Prostate gland (tissue), 2 donors: ENCODE results near the gene OR51V1. TPM values are rescaled to one million over a fixed set of nuclear protein-coding genes. Genes with fewer than 3 reads are reported as not detected.
"Not testable (repeated sequence)": the region's sequence is repeated elsewhere in the genome, so short reads cannot be mapped to it uniquely, and the experiment has no call there.

Source experiments
- DNase-seq: peaks from one replicate; pipeline ENCODE4 v3.0.0-alpha.2; 2019; ENCODE audit warnings: low spot score
- H3K27ac ChIP-seq, 2 donors: fragments of 200-600 bp; sonication (generic); 2 replicates each; pipeline ENCODE4 v1.5.1; 2017 to 2019
- H3K27me3 ChIP-seq: fragments of 200-600 bp; sonication (generic); replicated peaks from 2 replicates; pipeline ENCODE4 v1.5.1; 2019; ENCODE audit not compliant: insufficient read depth
- H3K36me3 ChIP-seq, 2 donors: fragments of 200-600 bp; sonication (generic); 1 replicate in 1 of 2; 2 replicates in 1 of 2; pipeline versions ENCODE4 v1.5.1 to v1.8.1; 2017 to 2019
- H3K4me1 ChIP-seq: fragments of 200-600 bp; sonication (generic); replicated peaks from 2 replicates; pipeline ENCODE4 v1.5.1; 2019
- H3K4me3 ChIP-seq, 2 donors: fragments of 200-600 bp; sonication (generic); 2 replicates each; pipeline ENCODE4 v1.5.1; 2017 to 2019
- H3K9me3 ChIP-seq: fragments of 200-600 bp; sonication (generic); 2 replicates; pipeline ENCODE4 v1.5.1; 2017
- CTCF ChIP-seq, 4 experiments: fragments of 200-600 bp in 2 of 4; fragments of 450-650 bp in 2 of 4; sonication (generic) in 2 of 4; IDR thresholded peaks; 1 replicate in 3 of 4; 2 replicates in 1 of 4; pipeline ENCODE4 v1.5.1; 2016 to 2019; ENCODE audit warnings: antibody characterized with exemption in 4 of 4, mild to moderate bottlenecking in 2 of 4, moderate library complexity in 2 of 4
- POLR2A ChIP-seq: fragments of 450-650 bp; IDR thresholded peaks from one replicate; pipeline ENCODE4 v1.6.1; 2016; ENCODE audit warnings: antibody characterized with exemption, mild to moderate bottlenecking
- POLR2AphosphoS5 ChIP-seq: sonication (generic); formaldehyde crosslinking; IDR thresholded peaks from one replicate; pipeline ENCODE4 v1.6.1; 2017; ENCODE audit warnings: antibody characterized with exemption
- WGBS: methylation state at CpG from one replicate; pipeline ENCODE4 v1.1.5; 2018; 5-methylcytosine and 5-hydroxymethylcytosine counted together
- intact Hi-C: fragments of 100-400 bp; cut with DNase I; formaldehyde crosslinking; loops from one replicate; pipeline ENCODE4 v1.14.2; 2022
- total RNA-seq, 2 donors: library from RNA; depleted of rRNA; stranded (reverse); fragments of >200 nt; gene quantifications; one replicate each; pipeline ENCODE4 v1.1.0, GENCODE V29; 2016

Gene OR51V1
- total RNA-seq, 2 donors from 2014 or later = not detected

GRCh38 chr11:5188201-5188600 lies 12.3 kb downstream of the OR51V1 start:
- Histone ChIP-seq H3K27me3 (no peaks in the 10 kb centered on the region), H3K4me3 (no peak overlapping the region), H3K36me3 (no peaks in the 10 kb centered on the region), H3K9me3 (no peaks in the 10 kb centered on the region), H3K4me1 (no peaks in the 10 kb centered on the region), H3K27ac (no peak overlapping the region)
- DNase-seq = no peak
- no peak for TF ChIP-seq POLR2AphosphoS5
- intact Hi-C loops = no loop called here
- WGBS = 86% methylated on average over 2 of the region's 2 CpGs

DNA sequence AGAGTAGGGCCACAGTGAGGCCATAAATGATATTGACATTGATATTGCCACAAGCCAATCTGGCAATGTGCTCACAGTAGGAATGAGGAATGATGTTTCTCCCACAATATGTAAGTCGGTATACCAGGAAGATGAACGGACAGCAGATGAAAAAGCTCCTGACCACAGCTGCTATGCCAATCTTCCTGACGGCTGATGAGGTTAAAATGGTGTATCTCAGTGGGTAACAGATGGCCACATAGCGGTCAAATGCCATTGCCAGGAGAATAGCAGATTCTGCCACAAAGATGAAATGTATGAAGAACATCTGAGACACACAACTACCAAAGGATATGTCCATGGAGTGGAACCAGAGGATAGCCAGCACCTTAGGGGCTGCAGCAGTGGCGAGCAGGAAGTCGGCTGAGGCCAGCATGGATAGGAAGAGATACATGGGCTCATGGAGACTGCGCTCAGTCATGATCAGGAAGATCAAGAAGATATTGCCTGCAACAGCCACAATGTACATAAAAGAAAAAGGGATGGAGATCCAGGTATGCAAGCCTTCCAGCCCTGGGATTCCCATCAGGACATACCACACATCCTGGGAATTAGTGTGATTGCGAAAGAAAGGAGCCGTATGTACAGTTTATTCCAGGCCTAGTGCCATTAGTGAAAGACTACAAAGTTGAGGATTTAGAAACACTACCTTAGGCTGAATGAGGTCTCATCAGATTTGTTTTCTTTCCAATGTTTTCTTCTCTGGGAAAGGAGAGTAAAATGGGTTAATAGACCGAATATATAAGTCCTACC lies 22.2 kb downstream of the OR51V1 start:
- H3K9me3 ChIP-seq = no peaks in the 10 kb centered on the region
- DNase-seq = no peak
- no peak overlapping the region for H3K4me3 ChIP-seq
- no peaks in the 10 kb centered on the region for H3K4me1 ChIP-seq
- intact Hi-C loops = no loop called here
- no peaks in the 10 kb centered on the region for H3K36me3 ChIP-seq
- TF ChIP-seq POLR2A (no peak), CTCF (IDR thresholded peaks at IDR 0.05) (no peak), POLR2AphosphoS5 (no peak)
- H3K27me3 ChIP-seq = no peaks in the 10 kb centered on the region
- 81% methylated on average over 10 of the region's 10 CpGs for WGBS
- no peak overlapping the region for H3K27ac ChIP-seq

DNA sequence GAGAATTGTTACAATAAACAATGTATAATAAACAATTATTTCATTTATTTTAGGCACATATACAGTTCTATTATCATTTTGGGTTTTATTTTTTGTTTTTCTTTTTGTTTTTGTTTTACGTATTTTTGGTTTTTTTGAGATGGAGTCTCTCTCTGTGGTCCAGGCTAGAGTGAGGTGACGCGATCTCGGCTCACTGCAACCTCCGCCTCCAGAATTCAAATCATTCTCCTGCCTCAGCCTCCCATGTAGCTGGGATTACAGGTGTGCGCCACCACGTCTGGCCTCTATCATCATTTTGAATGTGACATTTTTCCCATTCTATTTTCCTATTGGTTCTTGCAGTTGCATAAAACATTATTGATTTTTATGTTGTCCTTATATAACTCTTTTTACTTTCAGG lies 25.5 kb downstream of the OR51V1 start:
- Histone ChIP-seq H3K27me3 (no peaks in the 10 kb centered on the region), H3K27ac (no peak overlapping the region)

DNA sequence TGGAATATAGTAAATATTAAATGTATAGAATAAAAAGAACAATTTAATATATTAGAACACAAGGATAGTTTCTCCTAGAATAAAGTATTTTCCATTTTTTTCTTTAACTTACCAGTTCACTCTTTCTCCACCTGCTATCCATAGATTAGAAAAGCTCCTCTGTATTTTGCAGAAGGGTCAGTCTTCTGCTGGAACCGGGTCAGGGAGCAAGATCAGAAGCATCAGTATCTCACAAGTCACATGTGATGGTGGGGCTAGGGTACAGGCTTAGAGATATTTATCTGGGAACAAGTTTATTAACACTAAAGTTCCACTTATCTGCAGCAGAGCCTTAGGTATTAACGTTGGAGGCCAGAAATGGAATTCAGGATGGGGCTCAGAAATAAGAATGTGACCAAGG lies 28.6 kb downstream of the OR51V1 start:
- Histone ChIP-seq H3K27ac (no peak overlapping the region), H3K4me1 (no peaks in the 10 kb centered on the region), H3K9me3 (no peaks in the 10 kb centered on the region), H3K36me3 (no peaks in the 10 kb centered on the region), H3K27me3 (no peaks in the 10 kb centered on the region), H3K4me3 (no peak overlapping the region)
- 65% methylated on average over 2 of the region's 2 CpGs for WGBS
- DNase-seq = no peak
- TF ChIP-seq POLR2AphosphoS5 = no peak
- TF ChIP-seq CTCF (IDR thresholded peaks at IDR 0.05) = no peak
- no peak for TF ChIP-seq POLR2A
- intact Hi-C loops = no loop called here

More for the DNA sequence above, 25.5 kb downstream of the OR51V1 start:
- Histone ChIP-seq H3K36me3 (no peaks in the 10 kb centered on the region), H3K4me3 (no peak overlapping the region), H3K9me3 (no peaks in the 10 kb centered on the region), H3K4me1 (no peaks in the 10 kb centered on the region)
- WGBS = 97% methylated on average over 7 of the region's 7 CpGs
- intact Hi-C loops = no loop called here
- TF ChIP-seq CTCF (IDR thresholded peaks at IDR 0.05) (no peak), POLR2A (no peak), POLR2AphosphoS5 (no peak)
- DNase-seq = no peak

DNA sequence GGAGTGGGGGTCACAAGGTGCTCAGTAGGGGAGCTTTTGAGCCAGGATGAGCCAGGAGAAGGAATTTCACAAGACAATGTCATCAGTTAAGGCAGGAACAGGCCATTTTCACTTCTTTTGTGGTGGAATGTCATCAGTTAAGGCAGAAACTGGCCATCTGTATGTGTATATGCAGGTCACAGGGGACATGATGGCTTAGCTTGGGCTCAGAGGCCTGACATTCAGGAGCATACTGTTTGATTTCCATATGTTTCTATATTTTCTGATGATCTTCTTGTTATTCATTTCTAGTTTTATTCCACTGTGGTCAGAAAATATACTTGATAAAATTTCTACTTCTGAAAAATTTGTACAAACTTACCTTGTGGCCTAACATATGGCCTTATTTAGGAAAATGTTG lies 34.6 kb downstream of the OR51V1 start:
- H3K4me3 ChIP-seq, H3K27me3 ChIP-seq, H3K36me3 ChIP-seq, H3K27ac ChIP-seq, intact Hi-C loops, H3K4me1 ChIP-seq, DNase-seq, H3K9me3 ChIP-seq: not testable (repeated sequence)

DNA sequence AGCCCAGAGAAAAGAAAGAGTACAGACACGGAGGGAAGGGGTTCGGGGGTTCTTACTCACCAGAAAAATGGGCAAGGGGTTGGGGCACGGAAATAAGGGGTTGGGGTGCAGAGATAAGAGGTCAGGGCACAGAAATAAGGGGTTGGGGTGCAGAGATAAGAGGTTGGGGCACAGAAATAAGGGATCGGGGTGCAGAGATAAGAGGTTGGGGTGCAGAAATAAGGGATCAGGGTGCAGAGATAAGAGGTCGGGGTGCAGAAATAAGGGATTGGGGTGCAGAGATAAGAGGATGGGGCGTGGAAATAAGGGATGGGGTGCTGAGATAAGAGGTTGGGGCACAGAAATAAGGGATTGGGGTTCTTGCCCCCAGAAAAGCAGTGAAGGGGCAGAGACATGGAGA lies 35.7 kb downstream of the OR51V1 start:
- intact Hi-C loops, H3K36me3 ChIP-seq: not testable (repeated sequence)

DNA sequence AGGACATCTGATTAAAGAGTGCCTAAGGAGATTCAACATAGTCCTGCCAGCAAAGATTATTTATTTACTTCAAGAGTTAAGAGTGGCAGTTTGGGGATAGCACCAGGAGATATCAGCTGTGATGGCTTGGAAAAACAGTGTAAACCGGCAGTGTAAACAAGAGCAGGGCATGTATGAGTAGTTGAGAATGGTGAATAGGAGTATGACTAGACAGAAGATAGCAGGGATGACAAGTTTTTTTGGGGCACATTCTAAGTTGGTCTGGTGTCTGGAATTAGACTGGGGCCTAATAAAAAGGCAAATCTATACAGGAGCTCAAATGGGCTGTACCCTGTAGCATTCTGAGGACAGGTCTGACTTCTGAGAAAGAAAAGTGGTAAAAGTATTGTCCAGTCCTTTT lies 39.4 kb downstream of the OR51V1 start:
- WGBS = 60% methylated on average over 1 of the region's 1 CpG
- H3K36me3 ChIP-seq, H3K27ac ChIP-seq, H3K4me3 ChIP-seq, intact Hi-C loops, H3K27me3 ChIP-seq, H3K9me3 ChIP-seq, DNase-seq, H3K4me1 ChIP-seq: not testable (repeated sequence)

More for the DNA sequence above, 35.7 kb downstream of the OR51V1 start:
- not testable (repeated sequence) for H3K4me1 ChIP-seq, H3K27ac ChIP-seq, H3K27me3 ChIP-seq, DNase-seq, H3K4me3 ChIP-seq, H3K9me3 ChIP-seq
- WGBS = 76% methylated on average over 6 of the region's 6 CpGs

DNA sequence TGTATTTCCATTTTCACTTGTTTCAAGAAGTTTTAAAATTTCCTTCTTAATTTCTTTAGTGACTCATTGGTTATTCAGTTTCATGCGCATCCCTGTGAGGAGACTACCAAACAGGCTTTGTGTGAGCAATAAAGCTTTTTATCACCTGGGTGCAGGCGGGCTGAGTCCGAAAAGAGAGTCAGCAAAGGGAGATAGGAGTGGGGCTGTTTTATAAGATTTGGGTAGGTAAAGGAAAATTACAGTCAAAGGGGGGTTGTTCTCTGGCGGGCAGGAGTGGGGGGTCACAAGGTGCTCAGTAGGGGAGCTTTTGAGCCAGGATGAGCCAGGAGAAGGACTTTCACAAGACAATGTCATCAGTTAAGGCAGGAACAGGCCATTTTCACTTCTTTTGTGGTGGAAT lies 40.3 kb downstream of the OR51V1 start:
- intact Hi-C loops, H3K9me3 ChIP-seq, H3K36me3 ChIP-seq, H3K27ac ChIP-seq, H3K4me1 ChIP-seq, DNase-seq, H3K4me3 ChIP-seq, H3K27me3 ChIP-seq: not testable (repeated sequence)
- WGBS = 85% methylated on average over 4 of the region's 4 CpGs
